ENCODE results near the gene CSNK1D.

The CSNK1D gene

DNA sequence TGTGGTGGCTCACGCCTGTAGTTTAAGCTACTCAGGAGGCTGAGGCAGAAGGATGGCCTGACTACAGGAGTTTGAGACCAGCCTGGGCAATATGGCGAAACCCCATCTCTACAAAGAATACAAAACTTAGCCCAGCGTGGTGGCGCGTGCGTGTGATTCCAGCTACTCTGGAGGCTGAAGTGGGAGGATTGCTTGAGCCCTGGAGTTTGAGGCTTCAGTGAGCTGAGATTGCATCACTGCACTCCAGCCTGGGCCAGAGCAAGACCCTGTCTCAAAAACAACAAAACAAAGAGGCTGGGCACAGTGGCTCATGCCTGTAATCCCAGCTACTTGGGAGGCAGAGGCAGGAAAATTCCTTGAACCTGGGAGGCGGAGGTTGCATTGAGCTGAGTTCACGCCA is 7.0 kb upstream of the CSNK1D start:
- no peaks in the 10 kb centered on the region for H3K36me3 ChIP-seq (ENCODE audit: control insufficient read depth, low read length)
- H3F3A ChIP-seq (ENCODE audit: control insufficient read depth, insufficient read depth): no peaks in the 10 kb centered on the region
- H3K79me2 ChIP-seq (ENCODE audit: control insufficient read depth, low read length): no peaks in the 10 kb centered on the region
- H3K4me1 ChIP-seq (ENCODE audit: control insufficient read depth, low read length): no peaks in the 10 kb centered on the region
- no peaks in the 10 kb centered on the region for H4K20me1 ChIP-seq (ENCODE audit: control insufficient read depth, insufficient read depth, low read depth, low read length)
- H3K9me2 ChIP-seq (replicated peaks; ENCODE audit: control insufficient read depth, low read length): no peaks in the 10 kb centered on the region
- no peak overlapping the region for H3K27ac ChIP-seq (ENCODE audit: low read depth, low read length)
- peaks cover 11% of the 10 kb centered on the region for H3K27me3 ChIP-seq (ENCODE audit: control insufficient read depth, low read length)
- H3K4me2 ChIP-seq (ENCODE audit: low read length): no peak overlapping the region
- TF ChIP-seq, protein P1, sequence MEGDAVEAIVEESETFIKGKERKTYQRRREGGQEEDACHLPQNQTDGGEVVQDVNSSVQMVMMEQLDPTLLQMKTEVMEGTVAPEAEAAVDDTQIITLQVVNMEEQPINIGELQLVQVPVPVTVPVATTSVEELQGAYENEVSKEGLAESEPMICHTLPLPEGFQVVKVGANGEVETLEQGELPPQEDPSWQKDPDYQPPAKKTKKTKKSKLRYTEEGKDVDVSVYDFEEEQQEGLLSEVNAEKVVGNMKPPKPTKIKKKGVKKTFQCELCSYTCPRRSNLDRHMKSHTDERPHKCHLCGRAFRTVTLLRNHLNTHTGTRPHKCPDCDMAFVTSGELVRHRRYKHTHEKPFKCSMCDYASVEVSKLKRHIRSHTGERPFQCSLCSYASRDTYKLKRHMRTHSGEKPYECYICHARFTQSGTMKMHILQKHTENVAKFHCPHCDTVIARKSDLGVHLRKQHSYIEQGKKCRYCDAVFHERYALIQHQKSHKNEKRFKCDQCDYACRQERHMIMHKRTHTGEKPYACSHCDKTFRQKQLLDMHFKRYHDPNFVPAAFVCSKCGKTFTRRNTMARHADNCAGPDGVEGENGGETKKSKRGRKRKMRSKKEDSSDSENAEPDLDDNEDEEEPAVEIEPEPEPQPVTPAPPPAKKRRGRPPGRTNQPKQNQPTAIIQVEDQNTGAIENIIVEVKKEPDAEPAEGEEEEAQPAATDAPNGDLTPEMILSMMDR (IDR thresholded peaks at IDR 0.05; ENCODE audit: low read depth, low read length, poor library complexity, severe bottlenecking): no peak
- no peak for TF ChIP-seq EZH2phosphoT487 (IDR thresholded peaks at IDR 0.05; ENCODE audit: borderline replicate concordance, low read length)
- H3K4me3 ChIP-seq (ENCODE audit: low read length): no peak overlapping the region
- H3K9me3 ChIP-seq (ENCODE audit: control insufficient read depth, insufficient read depth, low read length): no peaks in the 10 kb centered on the region

DNA sequence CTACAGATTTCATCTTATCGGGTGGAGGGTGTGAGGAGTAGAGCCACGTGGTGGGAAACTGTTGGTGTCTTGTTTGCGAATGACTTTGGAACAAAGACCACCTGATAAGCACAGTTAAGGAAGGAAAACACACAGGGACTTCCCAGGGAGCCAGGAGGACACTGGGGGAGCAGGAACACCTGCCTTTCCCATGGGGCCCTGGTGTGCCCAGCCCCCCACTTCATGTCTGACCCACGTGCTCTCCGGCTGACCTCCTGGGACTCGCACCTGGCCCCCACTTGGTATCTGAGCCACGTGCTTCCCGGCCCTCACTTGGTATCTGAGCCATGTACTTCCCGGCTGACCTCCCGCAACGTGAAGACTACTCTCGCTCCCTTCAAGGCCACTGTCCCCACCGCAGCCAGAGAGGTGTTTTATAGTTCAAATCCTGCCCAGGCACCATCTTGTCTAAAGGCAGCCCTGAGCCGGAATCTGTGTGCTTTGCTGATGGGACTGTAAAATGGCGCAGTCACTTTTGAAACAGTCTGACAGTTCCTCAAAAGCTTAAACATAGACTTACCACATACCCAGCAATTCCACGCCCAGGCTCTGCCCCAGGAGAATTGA is 5.4 kb upstream of the CSNK1D start:
- Histone ChIP-seq H3K27ac (ENCODE audit: low read depth, low read length) (no peak overlapping the region), H3K4me1 (ENCODE audit: control insufficient read depth, low read length) (peaks cover 2% of the 10 kb centered on the region), H3K9me3 (ENCODE audit: control insufficient read depth, insufficient read depth, low read length) (no peaks in the 10 kb centered on the region), H3K4me2 (ENCODE audit: low read length) (no peak overlapping the region), H3K9me2 (replicated peaks; ENCODE audit: control insufficient read depth, low read length) (no peaks in the 10 kb centered on the region), H4K20me1 (ENCODE audit: control insufficient read depth, insufficient read depth, low read depth, low read length) (no peaks in the 10 kb centered on the region), H3K36me3 (ENCODE audit: control insufficient read depth, low read length) (no peaks in the 10 kb centered on the region), H3F3A (ENCODE audit: control insufficient read depth, insufficient read depth) (no peaks in the 10 kb centered on the region), H3K4me3 (ENCODE audit: low read length) (no peak overlapping the region), H3K27me3 (ENCODE audit: control insufficient read depth, low read length) (peaks cover 22% of the 10 kb centered on the region), H3K79me2 (ENCODE audit: control insufficient read depth, low read length) (no peaks in the 10 kb centered on the region)
- TF ChIP-seq, protein P1 (IDR thresholded peaks at IDR 0.05; ENCODE audit: low read depth, low read length, poor library complexity, severe bottlenecking): no peak
- TF ChIP-seq EZH2phosphoT487 (IDR thresholded peaks at IDR 0.05; ENCODE audit: borderline replicate concordance, low read length): no peak

DNA sequence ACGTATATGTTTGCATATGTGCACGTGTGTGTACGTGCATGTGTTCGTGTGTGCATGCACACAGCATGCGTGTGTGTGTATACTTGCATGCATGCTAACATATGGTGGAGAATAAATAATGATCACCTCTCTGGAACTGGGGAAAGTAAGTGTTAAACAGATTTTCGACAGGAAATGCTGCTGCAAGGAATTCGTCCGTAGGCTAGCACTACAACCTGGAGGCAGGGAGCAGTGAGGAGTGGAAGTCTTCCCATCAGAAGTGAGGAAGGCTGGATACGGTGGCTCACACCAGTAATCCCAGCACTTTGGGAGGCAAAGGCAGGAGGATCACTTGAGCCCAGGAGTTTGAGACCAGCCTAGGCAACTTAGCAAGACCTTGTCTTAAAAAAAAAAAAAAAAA is 4.8 kb upstream of the CSNK1D start:
- Histone ChIP-seq H3K36me3 (ENCODE audit: control insufficient read depth, low read length) (no peaks in the 10 kb centered on the region), H3K9me2 (replicated peaks; ENCODE audit: control insufficient read depth, low read length) (no peaks in the 10 kb centered on the region), H3K9me3 (ENCODE audit: control insufficient read depth, insufficient read depth, low read length) (no peaks in the 10 kb centered on the region), H3K27me3 (ENCODE audit: control insufficient read depth, low read length) (peaks cover 18% of the 10 kb centered on the region), H3K4me1 (ENCODE audit: control insufficient read depth, low read length) (peaks cover 5% of the 10 kb centered on the region), H3K79me2 (ENCODE audit: control insufficient read depth, low read length) (peaks cover under 1% of the 10 kb centered on the region), H4K20me1 (ENCODE audit: control insufficient read depth, insufficient read depth, low read depth, low read length) (no peaks in the 10 kb centered on the region), H3K4me3 (ENCODE audit: low read length) (no peak overlapping the region), H3F3A (ENCODE audit: control insufficient read depth, insufficient read depth) (no peaks in the 10 kb centered on the region), H3K27ac (ENCODE audit: low read depth, low read length) (no peak overlapping the region), H3K4me2 (ENCODE audit: low read length) (no peak overlapping the region)
- TF ChIP-seq EZH2phosphoT487 (IDR thresholded peaks at IDR 0.05; ENCODE audit: borderline replicate concordance, low read length): no peak
- TF ChIP-seq, protein P1 (IDR thresholded peaks at IDR 0.05; ENCODE audit: low read depth, low read length, poor library complexity, severe bottlenecking): no peak
